Prostate gland (tissue), 2 donors: Measurements from ENCODE around the gene DPPA2.

Source experiments
- CTCF ChIP-seq, 4 experiments: fragments of 200-600 bp in 2 of 4; fragments of 450-650 bp in 2 of 4; sonication (generic) in 2 of 4; IDR thresholded peaks; 1 replicate in 3 of 4; 2 replicates in 1 of 4; pipeline ENCODE4 v1.5.1; 2016 to 2019; ENCODE audit warnings: antibody characterized with exemption in 4 of 4, mild to moderate bottlenecking in 2 of 4, moderate library complexity in 2 of 4
- POLR2A ChIP-seq: fragments of 450-650 bp; IDR thresholded peaks from one replicate; pipeline ENCODE4 v1.6.1; 2016; ENCODE audit warnings: antibody characterized with exemption, mild to moderate bottlenecking
- POLR2AphosphoS5 ChIP-seq: sonication (generic); formaldehyde crosslinking; IDR thresholded peaks from one replicate; pipeline ENCODE4 v1.6.1; 2017; ENCODE audit warnings: antibody characterized with exemption

DNA sequence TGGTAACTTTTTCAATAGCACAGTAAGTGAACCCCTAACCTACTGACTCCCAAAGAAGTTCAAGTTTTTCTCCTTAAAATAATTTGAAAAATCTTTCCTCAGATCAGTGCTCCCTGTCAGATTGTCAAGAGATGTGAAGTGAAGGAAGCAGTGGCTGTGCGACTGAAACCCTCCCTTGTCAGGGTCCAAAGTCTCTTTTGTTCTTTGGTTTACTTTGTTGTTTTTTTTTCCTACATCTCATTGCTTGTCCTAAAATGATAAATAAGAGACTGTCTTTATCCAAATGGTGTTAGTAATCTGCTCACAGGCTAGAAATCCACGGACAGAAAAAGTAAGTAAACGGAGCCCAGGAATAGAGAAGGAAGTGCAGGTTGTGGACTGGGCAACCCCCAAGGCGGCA, 22.0 kb upstream of the DPPA2 start:
- TF ChIP-seq CTCF (IDR thresholded peaks at IDR 0.05) (no peak), POLR2AphosphoS5 (no peak), POLR2A (no peak)
